Astrocyte of the spinal cord (primary cell): ENCODE data around the gene HOXC5.

Experiments used
- DNase-seq: peaks from one replicate; pipeline ENCODE4 v3.0.0; 2011; ENCODE audit warnings: low read depth, low spot score
- H3K4me3 ChIP-seq: 2 replicates; pipeline ENCODE4 v1.5.1; 2011; ENCODE audit warnings: low read depth, mild to moderate bottlenecking, low read length, moderate library complexity
- in situ Hi-C: cut with HindIII; loops from 2 replicates; pipeline ENCODE4 v1.10.0; 2017; ENCODE audit warnings: low sequenced_read_pairs
- TF ChIP-seq, protein P1 (sequence below): IDR thresholded peaks from 2 replicates; pipeline ENCODE4 v1.5.1; 2012; ENCODE audit warnings: low read depth, mild to moderate bottlenecking, low read length, inconsistent platforms

The HOXC5 gene

DNA sequence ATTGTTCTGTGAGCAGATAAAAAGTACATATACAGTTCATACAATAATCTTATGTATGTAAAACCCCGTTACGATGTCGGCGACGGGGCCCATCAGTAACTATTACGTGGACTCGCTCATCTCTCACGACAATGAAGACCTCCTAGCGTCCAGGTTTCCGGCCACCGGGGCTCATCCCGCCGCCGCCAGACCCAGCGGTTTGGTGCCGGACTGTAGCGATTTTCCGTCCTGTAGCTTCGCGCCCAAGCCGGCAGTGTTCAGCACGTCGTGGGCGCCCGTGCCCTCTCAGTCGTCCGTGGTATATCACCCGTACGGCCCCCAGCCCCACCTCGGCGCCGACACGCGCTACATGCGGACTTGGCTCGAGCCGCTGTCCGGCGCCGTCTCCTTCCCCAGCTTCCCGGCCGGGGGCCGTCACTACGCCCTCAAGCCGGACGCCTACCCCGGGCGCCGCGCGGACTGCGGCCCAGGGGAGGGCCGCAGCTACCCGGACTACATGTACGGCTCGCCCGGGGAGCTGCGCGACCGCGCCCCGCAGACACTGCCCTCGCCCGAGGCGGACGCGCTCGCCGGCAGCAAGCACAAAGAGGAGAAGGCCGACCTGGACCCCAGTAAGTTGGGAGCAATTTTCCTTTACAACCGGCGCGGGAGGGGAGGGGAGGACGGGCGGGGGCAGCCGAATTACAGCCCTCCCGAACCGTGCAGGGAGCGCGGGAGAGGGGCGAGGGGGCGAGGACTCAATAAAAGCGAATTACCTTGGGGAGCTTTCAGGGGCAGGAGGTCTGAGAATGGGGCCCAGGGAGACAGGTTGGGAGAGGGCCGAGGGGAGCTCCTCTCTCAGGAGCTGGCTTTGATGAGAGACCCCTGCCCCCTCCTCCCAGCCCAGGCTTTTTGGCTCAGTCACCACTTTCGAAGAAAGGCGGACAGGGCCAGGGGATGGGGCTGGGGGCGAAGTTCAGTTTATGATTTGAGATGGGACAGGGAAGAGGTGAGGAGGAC is 32.4 kb upstream of the HOXC5 start, which contains the start of gene HOXC9:
Gene HOXC9, plus strand, starts transcription at position 46 of the 999 bp plus-strand sequence. Its CDS starts 28 bp downstream, at position 74.
- TF ChIP-seq, protein P1, sequence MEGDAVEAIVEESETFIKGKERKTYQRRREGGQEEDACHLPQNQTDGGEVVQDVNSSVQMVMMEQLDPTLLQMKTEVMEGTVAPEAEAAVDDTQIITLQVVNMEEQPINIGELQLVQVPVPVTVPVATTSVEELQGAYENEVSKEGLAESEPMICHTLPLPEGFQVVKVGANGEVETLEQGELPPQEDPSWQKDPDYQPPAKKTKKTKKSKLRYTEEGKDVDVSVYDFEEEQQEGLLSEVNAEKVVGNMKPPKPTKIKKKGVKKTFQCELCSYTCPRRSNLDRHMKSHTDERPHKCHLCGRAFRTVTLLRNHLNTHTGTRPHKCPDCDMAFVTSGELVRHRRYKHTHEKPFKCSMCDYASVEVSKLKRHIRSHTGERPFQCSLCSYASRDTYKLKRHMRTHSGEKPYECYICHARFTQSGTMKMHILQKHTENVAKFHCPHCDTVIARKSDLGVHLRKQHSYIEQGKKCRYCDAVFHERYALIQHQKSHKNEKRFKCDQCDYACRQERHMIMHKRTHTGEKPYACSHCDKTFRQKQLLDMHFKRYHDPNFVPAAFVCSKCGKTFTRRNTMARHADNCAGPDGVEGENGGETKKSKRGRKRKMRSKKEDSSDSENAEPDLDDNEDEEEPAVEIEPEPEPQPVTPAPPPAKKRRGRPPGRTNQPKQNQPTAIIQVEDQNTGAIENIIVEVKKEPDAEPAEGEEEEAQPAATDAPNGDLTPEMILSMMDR: no peak
- peak within 1 kb of the TSS; percentile 55 for H3K4me3 ChIP-seq
- peak; percentile 49 for DNase-seq
- in situ Hi-C loops: loop anchor here (25.0 kb wide), 1 partner anchor 187 kb away; the partner anchor contains the start of gene SMUG1

DNA sequence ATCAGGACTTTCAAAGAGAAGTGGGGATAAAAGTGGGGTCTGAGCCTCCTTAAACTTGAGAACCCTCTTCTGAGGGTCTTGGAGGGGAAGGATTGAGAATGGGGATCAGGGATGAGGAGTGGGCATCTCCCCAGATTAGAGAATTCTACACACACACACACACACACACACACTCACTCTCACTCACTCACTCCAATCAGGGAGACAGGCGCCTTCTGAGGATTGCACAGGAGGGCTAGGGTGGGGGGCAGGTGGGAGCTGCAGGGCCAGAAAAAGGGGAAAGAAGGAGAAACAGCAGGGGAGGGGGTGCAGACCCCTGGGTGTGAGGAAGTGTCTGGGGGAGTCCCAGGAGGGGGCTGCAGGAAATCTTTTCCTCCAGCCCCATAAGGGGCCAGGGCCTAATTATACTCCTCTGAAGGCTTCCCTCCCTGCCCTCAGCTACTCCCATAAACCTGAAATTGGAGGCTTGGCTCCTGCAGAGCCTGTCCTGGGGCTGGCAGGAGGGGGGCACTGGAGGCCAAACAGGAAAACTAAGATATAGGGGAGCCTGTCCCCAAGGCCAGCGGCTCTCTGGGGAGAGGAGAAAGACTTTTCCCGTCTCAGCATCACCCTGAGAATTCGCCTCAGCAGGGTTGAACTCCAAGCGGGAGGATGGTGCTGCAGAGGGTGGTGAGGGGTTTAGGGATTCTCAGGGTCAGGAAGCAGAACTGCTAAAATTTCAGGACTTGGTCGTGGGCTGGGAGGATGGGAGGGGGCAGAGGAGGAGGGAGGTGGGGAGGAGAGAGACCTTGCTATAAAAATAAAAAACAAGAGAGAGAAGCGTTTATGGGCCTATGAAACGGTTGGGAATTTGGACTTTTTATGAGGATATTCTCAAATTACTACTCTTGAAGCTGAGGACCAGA is 31.3 kb upstream of the HOXC5 start:
- in situ Hi-C loops: loop anchor here (25.0 kb wide), 1 partner anchor 186 kb away; the partner anchor contains the start of gene SMUG1
- TF ChIP-seq, protein P1: no peak

DNA sequence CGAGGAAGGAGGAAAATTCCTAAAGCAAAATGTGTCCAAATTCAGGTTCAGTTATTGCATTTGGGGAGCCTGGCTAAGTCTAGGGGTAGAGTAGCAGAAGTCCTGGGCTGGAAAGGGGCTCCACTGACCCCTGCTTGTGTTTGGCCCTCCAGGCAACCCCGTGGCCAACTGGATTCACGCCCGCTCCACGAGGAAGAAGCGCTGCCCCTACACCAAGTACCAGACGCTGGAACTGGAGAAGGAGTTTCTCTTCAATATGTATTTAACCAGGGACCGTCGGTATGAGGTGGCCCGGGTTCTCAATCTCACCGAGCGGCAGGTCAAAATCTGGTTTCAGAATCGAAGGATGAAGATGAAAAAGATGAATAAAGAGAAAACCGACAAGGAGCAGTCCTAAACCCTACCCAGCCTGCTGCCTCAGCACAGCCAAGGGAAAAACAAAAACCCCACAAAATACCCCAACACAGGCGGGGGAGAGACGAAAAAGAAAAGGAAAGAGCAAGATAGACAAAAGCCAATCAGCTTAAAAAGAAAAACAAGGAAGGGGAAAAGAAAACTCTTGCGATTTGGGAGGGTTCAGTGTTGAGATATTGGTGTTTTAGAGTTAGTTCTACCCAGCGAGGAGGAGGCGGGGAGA is 30.5 kb upstream of the HOXC5 start:
- in situ Hi-C loops: loop anchor here (25.0 kb wide), 1 partner anchor 185 kb away; the partner anchor contains the start of gene SMUG1
- no peak overlapping the region for H3K4me3 ChIP-seq
- no peak for DNase-seq
- TF ChIP-seq, protein P1: no peak

More for the DNA sequence above, 31.3 kb upstream of the HOXC5 start:
- no peak for DNase-seq
- H3K4me3 ChIP-seq: peak overlapping the region; percentile 55

DNA sequence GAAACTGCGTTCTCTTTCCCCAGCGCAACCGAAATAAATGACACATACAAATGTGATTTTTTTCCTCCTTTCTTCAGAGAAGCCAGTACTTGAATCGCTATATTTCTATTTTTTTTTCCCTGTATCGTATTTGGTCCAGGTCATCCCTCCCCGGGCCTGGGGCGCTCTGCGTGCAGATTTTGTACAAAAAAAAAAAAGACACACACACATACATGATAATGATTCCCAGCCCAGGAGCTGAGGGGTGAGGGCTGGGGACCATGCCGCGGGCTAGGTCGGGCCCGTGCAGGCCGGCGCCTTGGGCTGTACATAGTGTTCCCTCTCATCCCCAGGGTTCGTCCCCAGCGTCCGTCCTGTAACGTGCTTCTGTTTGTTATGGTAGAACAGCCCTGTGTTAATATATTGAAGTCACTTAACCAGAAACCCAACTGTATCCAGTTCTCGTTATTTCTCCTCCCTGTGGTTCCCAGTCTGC is 29.9 kb upstream of the HOXC5 start:
- H3K4me3 ChIP-seq: no peak overlapping the region
- TF ChIP-seq, protein P1: no peak
- in situ Hi-C loops: loop anchor here (25.0 kb wide), 1 partner anchor 184 kb away; the partner anchor contains the start of gene SMUG1

DNA sequence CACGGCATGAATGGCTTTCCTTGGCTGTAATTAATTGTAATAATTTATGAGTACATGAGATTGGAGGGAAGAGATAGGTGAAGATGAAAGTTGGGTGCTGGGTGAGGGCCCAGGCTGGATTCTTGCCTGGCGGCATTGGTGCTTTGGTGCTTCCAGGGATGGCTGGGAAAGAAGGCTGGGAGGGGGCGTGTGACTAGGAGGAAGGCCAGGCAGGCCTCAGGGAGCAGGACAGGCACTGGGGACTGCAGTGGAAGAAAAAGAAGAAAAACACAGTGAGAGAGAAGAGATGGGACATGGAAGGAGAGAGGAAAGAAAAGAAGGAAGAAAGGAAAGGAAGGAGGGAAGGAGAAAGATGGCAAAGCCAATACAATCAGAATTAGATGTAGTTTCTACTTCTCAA is 29.2 kb upstream of the HOXC5 start:
- in situ Hi-C loops: loop anchor here (25.0 kb wide), 1 partner anchor 184 kb away; the partner anchor contains the start of gene SMUG1
- TF ChIP-seq, protein P1: no peak
- DNase-seq: no peak
- no peak overlapping the region for H3K4me3 ChIP-seq

More for the DNA sequence above, 29.9 kb upstream of the HOXC5 start:
- no peak for DNase-seq
